ENCODE data around the gene TMEM219.

- TF ChIP-seq CTCF (conservative IDR thresholded peaks at IDR 0.05 in 1 of 2, IDR thresholded peaks at IDR 0.05 in 1 of 2; ENCODE audit: low read depth in 1 of 2, low read length in 2 of 2), result no peak
- TF ChIP-seq EZH2 (IDR thresholded peaks at IDR 0.05; ENCODE audit: low read length, missing control alignments), result no peak
These were observed 39.6 kb upstream of the TMEM219 start for GRCh38 chr16:29922326-29922725.
